HG03575 (cell line): ENCODE results near the gene GSN.

Experiments
- ATAC-seq: cut with Tn5 transposase; IDR thresholded peaks from one replicate; pipeline ENCODE4 v1.9.1; 2021; ENCODE audit not compliant: unreplicated experiment, insufficient number of reproducible peaks, low FRiP score; ENCODE audit errors: extremely low read depth

The GSN gene

DNA sequence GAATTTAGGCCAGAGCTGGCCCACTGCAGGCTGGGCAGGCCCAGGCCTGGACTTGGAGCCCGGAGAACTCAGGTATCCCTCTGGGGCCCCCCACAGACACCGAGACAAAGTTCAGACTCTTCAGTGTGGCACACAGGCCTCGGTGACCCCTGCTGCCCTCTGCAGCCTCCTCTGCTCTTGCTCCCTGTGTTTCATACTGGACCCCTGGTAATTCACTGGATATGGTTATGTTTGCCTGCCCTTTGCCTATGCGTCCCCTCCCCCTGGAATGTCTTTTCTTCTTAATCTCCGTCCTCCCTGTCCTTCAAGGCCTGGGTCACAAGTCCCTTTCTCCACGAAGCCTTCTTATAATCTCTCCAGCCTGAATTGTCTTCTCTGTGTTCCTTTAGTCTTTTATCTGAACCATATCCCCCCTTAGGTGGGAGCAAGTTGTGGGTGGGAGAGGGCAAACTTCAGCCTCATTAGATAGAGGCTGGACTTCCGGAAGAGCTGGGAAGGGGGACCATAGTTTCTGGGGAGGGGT is 30.1 kb downstream of the GSN start:
- ATAC-seq: no peak

DNA sequence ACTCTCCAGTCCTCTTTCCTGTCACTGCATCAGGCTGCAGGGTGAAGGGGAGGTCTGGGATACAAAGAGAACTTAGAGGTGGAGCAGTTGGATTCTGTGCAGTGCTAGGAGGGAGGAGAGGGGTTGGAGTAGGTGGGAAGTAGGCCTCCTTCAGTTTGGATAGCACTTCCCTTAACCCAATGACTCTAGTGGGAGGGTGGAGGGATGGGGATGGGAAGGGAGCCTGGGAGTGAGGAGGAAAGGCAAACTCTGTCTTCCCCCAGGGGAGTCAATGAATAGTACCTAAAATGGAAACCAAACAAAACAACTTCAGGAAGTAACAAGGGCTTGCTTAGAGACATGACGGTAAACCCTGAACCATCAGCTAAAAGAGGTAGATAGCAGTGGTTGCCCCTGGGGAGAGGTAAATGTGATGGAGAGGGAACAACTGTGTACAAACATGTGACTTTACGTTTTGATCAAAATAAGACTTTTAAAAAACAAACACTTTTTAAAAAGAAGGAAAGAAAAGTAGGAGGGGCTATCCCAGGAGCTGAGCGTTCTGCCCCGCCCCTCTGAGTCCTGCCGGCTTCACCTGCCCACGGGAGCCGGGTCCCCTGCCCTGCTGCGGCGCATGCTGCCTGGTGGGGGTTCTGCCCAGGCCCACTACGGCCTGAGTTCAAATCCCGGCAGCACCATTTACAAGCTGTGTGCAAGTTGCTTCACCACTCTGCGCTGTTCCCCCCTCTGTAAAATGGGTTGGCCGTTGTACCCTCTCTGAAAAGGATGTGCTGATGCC is 30.9 kb downstream of the GSN start:
- ATAC-seq: no peak

DNA sequence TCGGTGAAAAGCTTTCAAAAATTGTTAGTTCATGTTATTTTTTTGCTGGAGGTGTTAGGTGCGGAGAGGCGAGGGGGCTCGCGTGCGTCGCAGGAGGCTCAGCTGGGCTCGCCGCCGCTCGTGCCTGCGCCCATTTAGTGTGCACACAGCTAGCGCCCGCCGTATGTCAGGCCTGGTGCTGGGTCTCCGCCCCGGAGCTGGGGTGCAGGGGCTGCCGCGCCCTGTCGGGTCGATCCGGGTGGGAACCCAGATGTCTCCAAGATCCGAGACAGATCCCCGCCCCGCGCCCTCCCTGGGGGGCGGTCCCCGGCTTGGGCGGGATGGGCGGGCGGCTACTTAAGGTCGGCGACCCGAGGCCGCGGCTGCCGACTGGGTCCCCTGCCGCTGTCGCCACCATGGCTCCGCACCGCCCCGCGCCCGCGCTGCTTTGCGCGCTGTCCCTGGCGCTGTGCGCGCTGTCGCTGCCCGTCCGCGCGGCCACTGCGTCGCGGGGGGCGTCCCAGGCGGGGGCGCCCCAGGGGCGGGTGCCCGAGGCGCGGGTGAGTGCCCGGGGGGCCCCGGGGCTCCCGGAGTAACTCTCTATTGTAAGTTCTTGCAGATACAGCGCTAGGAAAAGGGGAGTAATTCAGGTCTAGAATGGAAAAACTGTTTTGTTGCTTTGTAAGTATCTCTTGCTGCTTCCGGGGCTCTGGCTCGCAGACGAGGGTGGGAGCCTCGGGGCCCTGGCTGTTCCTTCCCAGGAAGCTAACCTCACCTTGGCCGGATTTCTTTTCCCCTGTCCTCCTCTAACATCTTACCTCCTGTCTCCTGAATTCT is 31.7 kb downstream of the GSN start:
- ATAC-seq: no peak

DNA sequence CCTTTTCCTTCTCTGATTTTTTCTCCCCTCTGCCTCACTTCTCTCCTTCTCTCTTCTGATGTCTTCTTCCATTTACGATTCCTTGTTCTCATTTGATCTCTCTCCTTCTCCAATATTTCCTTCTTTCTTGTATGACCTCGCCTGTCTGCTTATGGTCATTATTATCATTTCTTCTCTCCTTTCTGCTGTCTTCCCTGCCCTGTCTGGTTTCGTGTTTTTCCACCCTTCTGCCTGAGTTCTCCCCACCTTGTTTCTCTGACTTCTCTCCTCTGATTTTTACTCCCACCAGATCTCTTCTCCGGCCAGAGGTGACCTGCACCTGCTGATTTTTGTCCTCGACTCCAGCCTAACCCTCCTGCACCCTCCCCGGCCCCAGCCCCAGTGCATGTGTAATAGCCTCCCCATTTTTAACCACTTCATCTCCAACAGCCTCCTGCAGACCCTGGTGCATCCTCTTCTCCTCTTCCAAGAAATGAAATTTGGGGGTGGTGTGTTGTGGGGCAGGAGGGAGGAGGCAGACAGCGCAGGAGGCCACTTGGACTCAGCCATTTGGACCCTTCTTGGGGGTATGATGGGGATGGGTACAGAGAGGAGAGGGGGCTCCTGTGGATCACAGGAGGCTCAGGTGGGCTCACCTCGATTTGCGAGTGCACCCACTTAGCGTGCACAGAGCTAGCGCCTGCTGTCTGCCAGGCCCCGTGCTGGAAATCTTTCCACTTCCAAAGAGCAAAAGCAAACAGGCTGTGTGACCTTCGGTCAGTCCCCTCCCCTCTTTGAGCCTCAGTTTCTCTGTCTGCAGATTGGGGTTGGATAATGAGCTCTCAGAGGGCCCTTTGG is 32.5 kb downstream of the GSN start:
- ATAC-seq: no peak

GRCh38 chr9:121301881-121302286 is 33.9 kb downstream of the GSN start:
- no peak for ATAC-seq

DNA sequence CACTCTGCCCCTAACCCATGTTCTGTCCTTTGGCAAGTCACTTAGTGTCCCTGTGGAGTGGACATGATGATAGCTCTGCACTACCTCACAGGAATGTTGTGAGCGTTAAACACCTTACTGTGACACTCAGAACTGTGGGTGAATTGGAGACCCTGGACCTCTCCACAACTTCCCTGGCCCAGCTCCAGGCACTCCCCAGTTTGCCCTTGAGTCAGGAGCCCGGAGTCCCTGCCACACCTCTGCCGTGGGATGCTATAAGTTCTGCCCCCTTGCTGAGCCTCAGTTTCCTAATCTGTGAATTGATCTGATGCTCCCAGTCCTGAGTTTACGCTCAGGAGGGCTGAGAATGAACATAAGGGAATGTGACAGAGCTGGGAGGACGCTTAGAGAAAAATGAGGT is 34.4 kb downstream of the GSN start:
- ATAC-seq: no peak

GRCh38 chr9:121302786-121303185 is 34.8 kb downstream of the GSN start:
- no peak for ATAC-seq

DNA sequence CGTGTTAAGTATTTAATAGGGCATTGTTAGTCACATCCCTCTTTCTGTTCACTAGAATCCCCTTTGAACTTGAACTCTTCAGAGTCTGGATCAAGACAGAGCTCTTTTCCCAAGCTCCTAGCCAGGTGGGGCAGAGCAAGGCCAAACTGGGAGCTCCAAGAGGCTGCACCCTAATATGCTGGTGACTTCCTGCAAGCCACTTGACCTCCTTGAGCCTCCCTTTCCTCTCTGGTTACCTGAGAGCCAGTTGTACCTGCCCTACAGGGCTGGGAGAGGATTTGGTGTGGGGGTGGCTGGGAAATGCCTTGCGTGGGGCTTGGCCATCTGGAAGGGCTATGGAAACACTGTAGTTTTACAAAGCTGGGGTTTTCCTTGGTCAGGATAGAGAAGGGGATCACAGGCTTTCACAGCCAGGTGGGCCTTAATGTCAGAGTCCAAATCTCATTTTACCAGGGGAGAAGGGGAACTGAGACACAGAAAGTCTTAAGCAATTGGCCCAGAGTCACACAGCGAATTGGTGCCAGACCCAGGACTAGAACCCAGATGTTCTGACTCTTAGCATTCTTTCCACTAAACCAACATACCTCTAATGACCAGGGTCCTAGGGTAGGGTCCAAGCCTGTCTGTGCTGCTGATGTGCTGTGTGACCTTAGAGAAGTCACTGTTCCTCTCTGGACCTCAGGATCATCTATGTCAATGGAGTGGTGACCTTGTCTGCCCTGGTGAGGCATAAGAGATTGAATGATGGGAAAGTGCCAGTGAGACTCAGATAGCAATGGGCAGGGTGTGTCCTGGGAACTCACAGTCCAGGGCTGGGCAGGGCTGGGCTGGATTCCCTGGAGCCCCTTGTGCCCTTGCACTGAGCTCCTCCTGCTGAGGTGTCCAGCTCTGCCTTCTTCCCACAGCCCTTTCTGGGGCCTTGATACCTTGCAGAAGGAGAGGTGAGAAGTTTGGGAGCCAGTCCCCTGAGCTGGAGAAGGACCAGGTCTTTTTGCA is 35.8 kb downstream of the GSN start:
- no peak for ATAC-seq

GRCh38 chr9:121304707-121305106 is 36.7 kb downstream of the GSN start:
- ATAC-seq: no peak

DNA sequence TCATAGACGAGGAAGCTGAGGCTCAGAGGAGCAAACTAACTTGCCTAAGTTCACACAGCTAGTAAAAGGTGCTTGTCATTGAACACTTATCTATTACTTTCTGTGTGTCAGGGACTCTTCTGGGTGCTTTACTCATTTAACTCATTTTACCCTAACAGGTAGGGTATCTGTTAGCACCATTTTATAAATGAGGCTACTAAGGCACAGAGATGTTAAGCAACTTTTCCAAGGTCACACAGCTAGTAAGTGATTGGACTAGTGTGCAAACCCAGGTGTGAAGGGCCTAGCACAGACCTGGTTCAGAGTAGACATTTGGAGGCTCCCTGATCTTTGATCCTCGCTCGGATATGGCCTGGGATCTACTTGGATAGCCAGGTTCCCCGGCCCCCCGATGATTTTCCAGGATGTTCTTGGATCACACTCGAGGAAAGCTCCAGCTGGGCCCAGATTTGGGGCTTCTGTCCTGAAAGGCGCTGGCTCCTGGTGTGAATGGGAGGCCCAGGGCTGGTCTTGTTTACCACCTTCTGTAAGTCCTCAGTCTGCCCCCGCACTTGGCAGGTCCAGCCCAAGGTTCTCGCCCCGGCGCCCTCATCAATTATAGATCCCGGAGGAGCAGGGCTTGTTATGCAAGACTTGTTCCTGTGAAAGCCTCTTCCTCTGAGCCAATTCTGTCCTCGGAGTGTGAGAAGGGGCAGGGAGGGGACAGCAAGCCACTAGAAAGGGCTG is 37.5 kb downstream of the GSN start:
- no peak for ATAC-seq

GRCh38 chr9:121307976-121308375 is 40.0 kb downstream of the GSN start:
- no peak for ATAC-seq

DNA sequence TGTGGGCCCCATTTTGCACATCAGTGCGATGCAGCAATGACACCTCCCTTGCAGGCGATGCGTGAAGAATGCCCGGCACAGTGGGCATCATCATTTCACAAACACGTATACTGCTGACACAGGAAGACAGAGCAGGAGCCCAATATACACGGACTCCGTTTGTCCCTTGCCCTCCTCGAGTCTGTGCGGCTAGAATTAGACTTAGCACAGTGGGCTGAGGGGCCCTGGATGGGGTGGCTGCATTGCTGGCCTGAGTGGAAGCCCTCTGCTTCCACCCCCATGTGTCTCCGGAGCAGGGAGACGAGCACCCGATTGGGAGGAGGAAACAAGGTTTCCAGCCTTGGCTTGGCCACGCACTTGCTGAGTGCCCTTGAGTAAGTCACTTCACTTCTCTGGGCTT is 40.8 kb downstream of the GSN start:
- ATAC-seq: no peak

GRCh38 chr9:121309171-121309570 is 41.2 kb downstream of the GSN start:
- no peak for ATAC-seq

DNA sequence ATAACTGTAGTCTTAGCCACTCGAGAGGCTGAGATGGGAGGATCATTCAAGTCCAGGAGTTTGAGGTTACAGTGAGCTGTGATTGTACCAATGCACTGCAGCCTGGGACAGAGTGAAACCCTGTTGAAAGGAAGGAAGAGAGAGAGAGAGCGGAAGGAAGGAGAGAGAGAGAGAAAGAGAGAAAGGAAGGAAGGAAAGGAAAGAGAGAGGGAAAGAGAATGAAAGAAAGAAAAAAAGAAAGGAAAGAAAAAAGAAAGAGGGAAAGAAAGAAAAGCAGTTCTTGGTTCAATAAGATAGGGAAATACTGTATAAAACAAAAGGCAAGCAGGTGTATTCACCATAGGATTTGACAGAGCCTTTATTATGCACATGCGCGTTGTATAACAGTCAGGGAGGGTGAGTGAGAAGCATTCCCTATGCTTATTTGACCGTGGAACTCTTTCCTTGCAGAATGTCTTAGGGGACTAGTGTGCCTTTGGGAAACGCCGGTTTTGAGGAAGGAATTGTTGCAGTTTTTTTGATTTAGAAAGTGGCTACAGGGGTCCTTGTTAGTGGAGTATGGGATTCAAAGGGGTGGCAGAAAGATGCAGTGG is 42.0 kb downstream of the GSN start:
- ATAC-seq: no peak

DNA sequence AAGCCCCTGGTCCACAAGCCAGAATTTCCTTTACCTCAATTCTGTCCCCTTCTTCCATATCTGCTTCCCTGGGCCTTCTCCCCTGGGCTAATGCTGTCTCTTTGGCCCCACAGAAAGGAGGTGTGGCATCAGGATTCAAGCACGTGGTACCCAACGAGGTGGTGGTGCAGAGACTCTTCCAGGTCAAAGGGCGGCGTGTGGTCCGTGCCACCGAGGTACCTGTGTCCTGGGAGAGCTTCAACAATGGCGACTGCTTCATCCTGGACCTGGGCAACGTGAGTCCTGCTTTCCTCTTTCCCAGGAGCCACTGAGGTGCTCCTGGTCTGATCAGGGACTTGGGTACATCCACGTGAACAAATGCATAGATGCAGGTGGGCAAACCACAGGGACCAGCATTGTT is 42.6 kb downstream of the GSN start:
- ATAC-seq: no peak

DNA sequence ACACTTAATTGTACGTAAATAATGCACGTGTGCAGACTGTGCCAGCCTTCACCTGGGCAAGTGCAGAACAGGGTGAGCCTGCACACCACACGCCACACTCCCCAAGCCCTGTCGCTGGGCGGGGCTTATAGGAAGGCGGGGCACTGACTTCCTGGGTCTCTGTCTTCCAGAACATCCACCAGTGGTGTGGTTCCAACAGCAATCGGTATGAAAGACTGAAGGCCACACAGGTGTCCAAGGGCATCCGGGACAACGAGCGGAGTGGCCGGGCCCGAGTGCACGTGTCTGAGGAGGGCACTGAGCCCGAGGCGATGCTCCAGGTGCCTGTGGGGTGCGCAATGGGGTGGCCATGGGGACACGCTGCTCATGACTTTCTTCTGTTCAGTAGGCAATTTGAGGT is 44.2 kb downstream of the GSN start:
- no peak for ATAC-seq

DNA sequence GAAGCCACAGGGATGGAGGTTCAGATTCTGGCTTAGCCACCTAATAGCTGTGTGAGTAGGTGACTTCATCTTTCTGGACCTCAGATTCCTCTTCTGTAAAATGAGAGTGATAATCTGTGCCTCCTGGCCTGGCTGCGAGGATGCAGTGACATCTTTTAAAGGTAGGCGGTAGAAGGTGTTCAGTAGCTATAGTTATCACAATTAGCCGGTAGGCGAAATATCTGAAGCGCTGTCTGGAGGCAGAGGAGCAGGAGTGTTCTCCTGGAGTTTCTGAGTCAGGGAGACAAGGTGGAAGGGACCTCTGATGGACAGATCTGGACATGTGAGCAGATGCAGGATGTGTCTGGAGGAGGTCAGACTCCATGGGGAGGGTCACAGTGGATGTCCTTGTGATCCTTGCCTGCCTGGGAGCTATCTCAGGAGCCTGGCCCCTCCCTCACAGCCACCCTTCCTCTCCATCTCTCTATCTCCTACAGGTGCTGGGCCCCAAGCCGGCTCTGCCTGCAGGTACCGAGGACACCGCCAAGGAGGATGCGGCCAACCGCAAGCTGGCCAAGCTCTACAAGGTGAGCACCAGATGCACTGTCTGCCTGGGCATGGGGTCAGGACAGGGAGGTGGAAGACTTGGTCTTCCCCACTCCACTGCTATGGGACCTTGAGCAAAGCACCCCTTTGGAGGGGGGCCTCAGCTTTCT is 45.6 kb downstream of the GSN start:
- ATAC-seq: no peak
